Liver (tissue), 3 donors: ENCODE results near the gene CAMKMT.

ENCODE experiments used
- GABPA ChIP-seq, 2 donors: IDR thresholded peaks in 1 of 2; conservative IDR thresholded peaks in 1 of 2; 2 replicates each; pipeline ENCODE4 v1.6.1; 2016; ENCODE audit warnings: antibody characterized with exemption in 2 of 2, mild to moderate bottlenecking in 1 of 2, moderate library complexity in 1 of 2
- JUND ChIP-seq, 2 donors: IDR thresholded peaks; 2 replicates each; pipeline ENCODE4 v1.6.1; 2016; ENCODE audit warnings: antibody characterized with exemption in 2 of 2
- TF ChIP-seq, protein P1 (sequence below): IDR thresholded peaks from 2 replicates; pipeline ENCODE4 v1.6.1; 2016; ENCODE audit warnings: antibody characterized with exemption
- TF ChIP-seq, protein P2 (sequence below): fragments of 150-350 bp; IDR thresholded peaks from 2 replicates; pipeline ENCODE4 v1.5.1; 2017; ENCODE audit warnings: improper control_type of control experiment, low read depth, low read length; ENCODE audit not compliant: missing input control
- TF ChIP-seq, protein P3 (sequence below): IDR thresholded peaks from 2 replicates; pipeline ENCODE4 v1.6.1; 2016; ENCODE audit warnings: antibody characterized with exemption
- donor health status: healthy.
- donor health status: healthy.

DNA sequence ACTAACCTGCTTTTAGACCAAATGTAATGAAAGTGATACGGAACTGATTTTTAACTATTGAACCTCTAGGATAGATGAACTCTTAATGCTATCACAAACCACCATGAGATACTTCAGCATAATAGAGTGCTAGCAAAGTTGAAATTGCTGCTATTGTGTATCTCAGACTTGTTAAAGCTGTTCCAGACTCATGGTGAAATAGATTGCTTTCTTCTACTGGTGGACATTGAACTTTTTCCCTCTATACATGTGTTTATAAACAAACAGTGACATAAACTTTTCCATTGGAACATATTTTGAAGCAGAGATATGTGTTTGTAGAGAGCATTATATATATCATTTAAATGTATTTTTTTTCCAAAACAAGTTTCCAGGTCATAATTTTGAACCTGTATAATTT is 157.3 kb downstream of the CAMKMT start:
- no peak for TF ChIP-seq JUND (IDR thresholded peaks at IDR 0.05)
- TF ChIP-seq, protein P1, sequence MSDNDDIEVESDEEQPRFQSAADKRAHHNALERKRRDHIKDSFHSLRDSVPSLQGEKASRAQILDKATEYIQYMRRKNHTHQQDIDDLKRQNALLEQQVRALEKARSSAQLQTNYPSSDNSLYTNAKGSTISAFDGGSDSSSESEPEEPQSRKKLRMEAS: no peak
- TF ChIP-seq GABPA (IDR thresholded peaks at IDR 0.05 in 1 of 2, conservative IDR thresholded peaks at IDR 0.05 in 1 of 2): no peak
- TF ChIP-seq, protein P2, sequence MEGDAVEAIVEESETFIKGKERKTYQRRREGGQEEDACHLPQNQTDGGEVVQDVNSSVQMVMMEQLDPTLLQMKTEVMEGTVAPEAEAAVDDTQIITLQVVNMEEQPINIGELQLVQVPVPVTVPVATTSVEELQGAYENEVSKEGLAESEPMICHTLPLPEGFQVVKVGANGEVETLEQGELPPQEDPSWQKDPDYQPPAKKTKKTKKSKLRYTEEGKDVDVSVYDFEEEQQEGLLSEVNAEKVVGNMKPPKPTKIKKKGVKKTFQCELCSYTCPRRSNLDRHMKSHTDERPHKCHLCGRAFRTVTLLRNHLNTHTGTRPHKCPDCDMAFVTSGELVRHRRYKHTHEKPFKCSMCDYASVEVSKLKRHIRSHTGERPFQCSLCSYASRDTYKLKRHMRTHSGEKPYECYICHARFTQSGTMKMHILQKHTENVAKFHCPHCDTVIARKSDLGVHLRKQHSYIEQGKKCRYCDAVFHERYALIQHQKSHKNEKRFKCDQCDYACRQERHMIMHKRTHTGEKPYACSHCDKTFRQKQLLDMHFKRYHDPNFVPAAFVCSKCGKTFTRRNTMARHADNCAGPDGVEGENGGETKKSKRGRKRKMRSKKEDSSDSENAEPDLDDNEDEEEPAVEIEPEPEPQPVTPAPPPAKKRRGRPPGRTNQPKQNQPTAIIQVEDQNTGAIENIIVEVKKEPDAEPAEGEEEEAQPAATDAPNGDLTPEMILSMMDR: no peak
- TF ChIP-seq, protein P3, sequence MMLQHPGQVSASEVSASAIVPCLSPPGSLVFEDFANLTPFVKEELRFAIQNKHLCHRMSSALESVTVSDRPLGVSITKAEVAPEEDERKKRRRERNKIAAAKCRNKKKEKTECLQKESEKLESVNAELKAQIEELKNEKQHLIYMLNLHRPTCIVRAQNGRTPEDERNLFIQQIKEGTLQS: no peak
